Sigmoid colon (tissue), 4 donors: ENCODE results near the gene ZNF443.
"Not testable (repeated sequence)": the region's sequence is repeated elsewhere in the genome, so short reads cannot be mapped to it uniquely, and the experiment has no call there.

Source experiments
- CTCF ChIP-seq, 4 experiments: fragments of 450-650 bp in 3 of 4; fragments of 200-600 bp in 1 of 4; IDR thresholded peaks; one replicate each; pipeline ENCODE4 v1.5.1; 2016 to 2019; ENCODE audit warnings: antibody characterized with exemption in 4 of 4, mild to moderate bottlenecking in 3 of 4, moderate library complexity in 2 of 4
- EP300 ChIP-seq, 4 donors: sonication (generic); formaldehyde crosslinking; IDR thresholded peaks; one replicate each; pipeline ENCODE4 v1.6.1; 2017; ENCODE audit warnings: antibody characterized with exemption in 4 of 4
- POLR2A ChIP-seq, 2 donors: fragments of 450-650 bp; IDR thresholded peaks; one replicate each; pipeline ENCODE4 v1.6.1; 2016; ENCODE audit warnings: antibody characterized with exemption in 2 of 2, mild to moderate bottlenecking in 2 of 2, moderate library complexity in 2 of 2
- POLR2AphosphoS5 ChIP-seq, 4 donors: sonication (generic); formaldehyde crosslinking; IDR thresholded peaks; one replicate each; pipeline ENCODE4 v1.6.1; 2017; ENCODE audit warnings: antibody characterized with exemption in 4 of 4

GRCh38 chr19:12417273-12417672 is 23.5 kb downstream of the ZNF443 start:
- not testable (repeated sequence) for TF ChIP-seq CTCF, POLR2AphosphoS5, EP300, POLR2A (IDR thresholded peaks at IDR 0.05)
